GM18873 (cell line): ENCODE results near the gene TAS1R1.

Experiments
- ATAC-seq: cut with Tn5 transposase; IDR thresholded peaks from one replicate; pipeline ENCODE4 v1.9.1; 2021; ENCODE audit warnings: mild to moderate bottlenecking, moderate library complexity, moderate number of reproducible peaks; ENCODE audit not compliant: unreplicated experiment, low FRiP score

TAS1R1 gene

DNA sequence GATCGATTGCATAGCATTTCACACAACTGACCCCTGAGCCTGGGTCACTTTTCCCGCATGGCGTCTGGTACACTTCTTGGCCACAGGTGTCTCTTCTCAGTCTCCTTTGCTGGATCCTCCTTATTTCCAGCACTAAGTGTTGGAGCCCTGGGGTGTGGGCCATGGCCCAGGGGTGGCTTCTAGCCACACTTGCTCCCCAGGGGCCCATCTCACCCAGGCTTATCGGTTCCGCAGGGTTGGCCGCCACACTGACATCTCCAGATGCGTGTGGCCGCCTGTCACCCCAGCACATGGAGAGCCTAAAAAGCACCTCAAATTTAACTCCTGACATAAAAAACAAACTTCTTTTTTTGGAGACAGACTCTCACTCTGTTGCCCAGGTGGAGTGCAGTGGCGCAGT lies 71.9 kb downstream of the TAS1R1 start:
- no peak for ATAC-seq

DNA sequence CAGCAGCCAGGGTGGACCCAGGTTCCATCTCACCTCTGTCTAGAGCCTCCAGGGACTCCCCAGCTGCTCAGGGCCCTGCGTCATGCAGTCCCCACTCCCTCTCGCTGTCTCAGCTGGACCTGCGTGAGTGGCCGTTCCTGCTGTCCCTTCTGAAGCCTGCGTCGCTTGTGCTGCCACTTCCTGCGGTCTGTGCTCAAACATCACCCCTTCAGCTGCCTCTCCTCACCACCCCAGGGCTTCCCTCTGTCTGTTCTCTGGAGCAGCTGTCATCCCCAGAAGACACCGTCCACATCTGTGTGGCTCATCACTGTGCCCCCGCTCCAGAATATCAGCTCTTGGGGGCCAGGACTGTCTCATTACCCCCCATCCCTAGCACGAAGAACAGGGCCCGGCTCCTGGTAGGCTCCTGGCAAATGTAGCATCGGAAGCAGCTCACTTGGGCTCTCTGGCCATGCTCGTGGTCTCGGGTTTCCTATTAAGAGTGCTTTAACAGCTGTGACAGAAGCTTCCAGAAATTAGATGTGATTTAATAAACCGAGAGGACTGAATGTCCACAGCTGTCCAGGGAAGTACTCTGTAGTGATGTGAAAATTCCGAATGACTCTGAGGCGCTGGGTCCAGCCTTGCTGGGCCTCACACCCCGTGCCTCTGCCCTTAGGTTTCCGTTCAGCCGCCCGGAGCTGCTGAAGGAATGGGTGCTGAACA lies 72.9 kb downstream of the TAS1R1 start:
- ATAC-seq, result no peak

DNA sequence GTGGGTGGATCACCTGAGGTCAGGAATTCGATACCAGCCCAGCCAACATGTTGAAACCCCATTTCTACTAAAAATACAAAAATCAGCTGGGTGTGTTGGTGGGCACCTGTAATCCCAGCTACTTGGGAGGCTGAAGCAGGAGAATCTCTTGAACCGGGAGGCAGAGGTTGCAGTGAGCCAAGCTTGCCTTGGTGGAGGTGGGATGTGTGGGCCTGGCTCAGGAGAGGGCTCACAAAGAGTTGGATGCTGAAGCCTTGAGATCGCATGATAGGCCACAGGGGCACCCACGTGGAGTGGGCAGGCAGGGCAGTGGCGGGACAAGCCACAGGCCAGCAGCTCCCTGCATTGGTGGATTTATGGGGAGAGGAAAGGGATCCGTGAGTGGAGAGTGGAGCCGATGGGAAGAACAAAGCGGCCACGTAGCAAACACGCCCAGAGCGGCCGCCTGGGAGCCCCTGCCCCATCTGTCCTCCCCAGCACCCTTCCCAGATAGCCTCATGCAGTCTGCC lies 73.9 kb downstream of the TAS1R1 start:
- ATAC-seq, result no peak
